Vagina (tissue), 2 donors: ENCODE results near the gene COL5A1. TPM values are rescaled to one million over a fixed set of nuclear protein-coding genes. Genes with fewer than 3 reads are reported as not detected.

Experiments used
- DNase-seq, 2 donors: peaks; one replicate each; pipeline ENCODE4 v3.0.0-alpha.2; 2017; ENCODE audit errors: extremely low spot score in 2 of 2
- H3K27ac ChIP-seq: fragments of 200-600 bp; sonication (generic); one replicate; pipeline ENCODE4 v1.5.1; 2019
- H3K27me3 ChIP-seq: fragments of 200-600 bp; sonication (generic); one replicate; pipeline ENCODE4 v1.5.1; 2019
- H3K36me3 ChIP-seq, 2 donors: fragments of 200-600 bp; sonication (generic); one replicate each; pipeline ENCODE4 v1.5.1; 2017 to 2019
- H3K4me1 ChIP-seq: fragments of 200-600 bp; sonication (generic); one replicate; pipeline ENCODE4 v1.5.1; 2019
- H3K4me3 ChIP-seq, 2 donors: fragments of 200-600 bp; sonication (generic); 1 replicate in 1 of 2; 2 replicates in 1 of 2; pipeline ENCODE4 v1.5.1; 2016 to 2019
- H3K9me3 ChIP-seq: fragments of 200-600 bp; sonication (generic); one replicate; pipeline ENCODE4 v1.5.1; 2019
- CTCF ChIP-seq, 3 experiments: fragments of 450-650 bp in 2 of 3; fragments of 200-600 bp in 1 of 3; sonication (generic) in 1 of 3; IDR thresholded peaks; one replicate each; pipeline ENCODE4 v1.5.1; 2017 to 2019; ENCODE audit warnings: antibody characterized with exemption in 3 of 3, mild to moderate bottlenecking in 2 of 3, moderate library complexity in 2 of 3
- POLR2A ChIP-seq, 2 donors: fragments of 450-650 bp; IDR thresholded peaks; one replicate each; pipeline ENCODE4 v1.6.1; 2017; ENCODE audit warnings: antibody characterized with exemption in 2 of 2, mild to moderate bottlenecking in 2 of 2, moderate library complexity in 2 of 2
- POLR2AphosphoS5 ChIP-seq, 2 donors: sonication (generic); formaldehyde crosslinking; IDR thresholded peaks; one replicate each; pipeline ENCODE4 v1.9.0; 2017; ENCODE audit warnings: antibody characterized with exemption in 2 of 2, mild to moderate bottlenecking in 2 of 2, low read depth in 1 of 2; ENCODE audit not compliant: insufficient read depth in 1 of 2
- intact Hi-C: fragments of 100-400 bp; cut with DNase I; formaldehyde crosslinking; loops from one replicate; pipeline ENCODE4 v1.15.1; 2023
- total RNA-seq: library from RNA; depleted of rRNA; stranded (reverse); fragments of >200 nt; gene quantifications from one replicate; pipeline ENCODE4 v1.2.3, GENCODE V29; 2016

COL5A1 gene
- total RNA-seq, 1 donor from 2014 or later: 36.6 TPM

GRCh38 chr9:134863306-134863902, 221.8 kb downstream of the COL5A1 start:
- Histone ChIP-seq H3K4me1 (peaks cover 7% of the 10 kb centered on the region), H3K27ac (no peak overlapping the region), H3K27me3 (no peaks in the 10 kb centered on the region), H3K4me3 (no peak overlapping the region), H3K36me3 (no peaks in the 10 kb centered on the region), H3K9me3 (no peaks in the 10 kb centered on the region)
- TF ChIP-seq CTCF (IDR thresholded peaks at IDR 0.05) (no peak), POLR2A (IDR thresholded peaks at IDR 0.05) (no peak), POLR2AphosphoS5 (IDR thresholded peaks at IDR 0.05; ENCODE audit: insufficient read depth in 1 of 2, low read depth in 1 of 2) (no peak)
- intact Hi-C loops: no loop called here
- DNase-seq: no peak

DNA sequence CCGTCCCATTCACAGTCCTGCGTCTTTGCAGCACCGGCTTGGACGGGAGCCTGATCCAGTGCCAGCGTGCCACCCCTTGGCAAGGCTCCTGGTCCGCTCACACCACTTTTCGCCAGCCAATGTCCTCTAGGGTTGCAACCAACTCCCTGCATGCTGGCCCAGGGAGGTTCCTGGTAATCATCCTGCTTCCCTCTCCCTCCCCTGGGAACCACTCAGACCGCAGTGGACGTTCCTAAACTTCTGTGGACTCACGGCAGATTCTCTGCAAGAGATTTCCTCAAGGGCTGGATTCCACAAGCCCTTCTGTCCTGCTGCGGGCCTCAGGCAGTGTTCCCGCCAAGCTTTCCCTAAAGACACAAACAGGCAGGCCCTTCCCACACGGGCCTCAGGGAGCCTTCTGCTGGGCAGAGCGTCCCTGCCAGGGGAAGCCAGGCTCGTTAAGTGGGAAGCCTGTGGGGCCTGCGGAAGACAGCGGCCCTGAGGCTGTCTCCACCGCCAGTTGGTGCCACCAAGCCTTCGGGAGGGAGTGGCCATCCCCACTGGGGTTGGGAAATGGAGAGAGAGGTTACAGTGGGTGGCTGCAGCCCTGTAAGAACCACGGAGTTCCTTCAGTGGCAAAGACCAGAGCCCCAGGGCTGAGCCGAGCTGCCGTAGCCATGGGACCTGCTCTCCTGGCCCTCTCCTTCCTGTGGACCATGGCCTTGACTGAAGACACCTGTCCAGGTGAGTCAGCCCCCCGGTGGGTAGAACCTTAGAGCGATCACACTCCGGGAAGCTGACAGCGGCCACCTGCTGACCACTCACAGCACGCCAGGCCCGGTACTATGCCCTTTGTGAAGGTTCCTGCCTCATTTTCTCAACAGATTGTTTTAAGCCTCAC, 222.6 kb downstream of the COL5A1 start:
- Histone ChIP-seq H3K4me3 (no peak overlapping the region), H3K27ac (no peak overlapping the region), H3K27me3 (no peaks in the 10 kb centered on the region), H3K4me1 (peaks cover 7% of the 10 kb centered on the region), H3K36me3 (no peaks in the 10 kb centered on the region), H3K9me3 (no peaks in the 10 kb centered on the region)
- intact Hi-C loops: no loop called here
- DNase-seq: no peak
- TF ChIP-seq POLR2AphosphoS5 (IDR thresholded peaks at IDR 0.05; ENCODE audit: insufficient read depth in 1 of 2, low read depth in 1 of 2) (no peak), CTCF (IDR thresholded peaks at IDR 0.05) (no peak), POLR2A (IDR thresholded peaks at IDR 0.05) (no peak)

DNA sequence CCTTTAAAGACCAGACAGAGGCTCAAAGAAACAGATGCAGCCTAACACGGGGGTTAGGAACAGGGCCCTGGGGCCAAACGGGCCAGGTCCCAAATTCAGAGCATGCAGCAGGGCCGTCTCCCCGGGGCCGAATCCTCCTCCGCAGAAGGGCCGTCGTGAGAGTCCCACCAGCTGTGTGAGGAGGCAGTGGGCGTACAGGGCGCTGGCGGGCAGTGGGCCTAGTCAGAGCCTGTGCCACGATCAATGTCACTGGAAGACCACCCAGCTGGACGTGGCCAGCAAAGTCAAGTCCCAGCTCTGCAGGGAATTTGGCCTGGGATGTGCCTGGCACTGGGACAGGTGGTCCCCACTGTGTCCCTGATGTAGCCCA, 223.2 kb downstream of the COL5A1 start:
- Histone ChIP-seq H3K4me1 (peaks cover 7% of the 10 kb centered on the region), H3K36me3 (no peaks in the 10 kb centered on the region), H3K27me3 (no peaks in the 10 kb centered on the region), H3K27ac (no peak overlapping the region), H3K9me3 (no peaks in the 10 kb centered on the region), H3K4me3 (no peak overlapping the region)
- TF ChIP-seq POLR2A (IDR thresholded peaks at IDR 0.05) (no peak), CTCF (IDR thresholded peaks at IDR 0.05) (no peak), POLR2AphosphoS5 (IDR thresholded peaks at IDR 0.05; ENCODE audit: insufficient read depth in 1 of 2, low read depth in 1 of 2) (no peak)
- no peak for DNase-seq
- intact Hi-C loops: no loop called here

DNA sequence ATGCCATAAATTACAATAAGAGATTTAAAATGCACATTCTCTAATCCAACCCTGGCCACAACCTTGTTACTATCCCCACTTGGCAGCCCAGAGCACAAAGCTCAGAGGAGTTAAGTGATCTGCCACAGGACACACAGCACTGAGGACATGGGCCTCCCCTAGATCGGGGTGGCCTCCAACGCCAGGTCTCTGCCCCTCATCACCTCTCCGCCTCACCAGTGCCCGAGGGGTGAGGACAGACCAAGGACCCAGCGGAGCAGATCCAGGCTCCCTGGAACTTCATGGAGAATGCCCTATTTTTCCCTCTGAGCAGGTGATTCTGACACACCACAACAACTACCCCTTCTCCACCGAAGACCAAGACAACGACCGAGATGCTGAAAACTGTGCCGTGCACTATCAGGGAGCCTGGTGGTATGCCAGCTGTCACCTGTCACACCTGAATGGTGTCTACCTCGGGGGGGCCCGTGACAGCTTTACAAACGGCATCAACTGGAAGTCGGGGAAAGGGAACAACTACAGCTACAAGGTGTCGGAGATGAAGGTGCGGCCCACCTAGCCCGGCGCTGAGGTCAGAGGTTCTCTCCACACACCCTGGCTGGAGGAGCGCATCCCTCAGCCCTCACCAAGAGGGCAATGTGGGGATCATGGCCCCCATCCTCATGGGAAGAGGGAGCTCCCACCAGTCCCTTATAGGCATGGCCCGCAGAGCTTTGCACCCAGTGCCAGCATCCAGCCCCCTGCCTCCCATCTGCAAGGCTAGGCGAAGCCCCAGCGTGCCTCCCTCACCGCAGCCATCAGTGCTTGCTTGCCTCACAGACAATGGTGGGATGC, 226.5 kb downstream of the COL5A1 start:
- intact Hi-C loops: no loop called here
- no peaks in the 10 kb centered on the region for H3K36me3 ChIP-seq
- no peak overlapping the region for H3K4me3 ChIP-seq
- peaks cover 13% of the 10 kb centered on the region for H3K4me1 ChIP-seq
- TF ChIP-seq POLR2AphosphoS5 (IDR thresholded peaks at IDR 0.05; ENCODE audit: insufficient read depth in 1 of 2, low read depth in 1 of 2): no peak
- TF ChIP-seq POLR2A (IDR thresholded peaks at IDR 0.05): no peak
- TF ChIP-seq CTCF (IDR thresholded peaks at IDR 0.05): no peak
- H3K27me3 ChIP-seq: no peaks in the 10 kb centered on the region
- no peaks in the 10 kb centered on the region for H3K9me3 ChIP-seq
- no peak for DNase-seq
- H3K27ac ChIP-seq: no peak overlapping the region
